Peyer's patch (tissue), 4 donors: ENCODE measurements around the gene CARMIL1.

ENCODE experiments used
- CTCF ChIP-seq, 6 experiments: fragments of 450-650 bp in 4 of 6; fragments of 200-600 bp in 2 of 6; sonication (generic) in 1 of 6; IDR thresholded peaks; one replicate each; pipeline ENCODE4 v1.5.1; 2017 to 2019; ENCODE audit warnings: antibody characterized with exemption in 6 of 6, mild to moderate bottlenecking in 3 of 6, moderate library complexity in 1 of 6
- POLR2A ChIP-seq, 2 donors: fragments of 450-650 bp; IDR thresholded peaks; one replicate each; pipeline ENCODE4 v1.5.1; 2017; ENCODE audit warnings: antibody characterized with exemption in 2 of 2, mild to moderate bottlenecking in 2 of 2, moderate library complexity in 2 of 2

- no peak for TF ChIP-seq CTCF (IDR thresholded peaks at IDR 0.05)
- TF ChIP-seq POLR2A (IDR thresholded peaks at IDR 0.05), result no peak
Observed at GRCh38 chr6:25237579-25237978, 41.6 kb upstream of the CARMIL1 start.
